OCI-LY7 (cell line): ENCODE data around the gene GLRA3. TPM values are rescaled to one million over a fixed set of nuclear protein-coding genes. Genes with fewer than 3 reads are reported as not detected.
A peak's percentile ranks its signal among the peaks of the same experiment; 100 is the strongest.

ENCODE experiments used
- BruUV-seq: library from RNA; stranded (reverse); fragments of 400-500 nt; replicated peaks from 2 replicates; lab custom pipeline; 2021; lab: Mats Ljungman, UMichigan
- CTCF ChIA-PET: fragments of 300-600 bp; sonication (Branson Sonifier 250); formaldehyde crosslinking; loops from one replicate; lab custom pipeline; 2022; ENCODE audit warnings: antibody characterized with exemption; ENCODE audit not compliant: unreplicated experiment; lab: Charles Lee
- POLR2A ChIA-PET: fragments of 300-600 bp; sonication (Branson Sonifier 250); formaldehyde crosslinking; loops from one replicate; lab custom pipeline; 2022; ENCODE audit warnings: antibody characterized with exemption; lab: Charles Lee
- DNase-seq: peaks from one replicate; pipeline ENCODE4 v3.0.0-alpha.2; 2015; ENCODE audit warnings: low spot score
- H2AFZ ChIP-seq: fragments of 200-600 bp; sonication (generic), shearing (Covaris generic); 2 replicates; pipeline ENCODE4 v1.6.1; 2014; ENCODE audit warnings: mild to moderate bottlenecking, antibody characterized with exemption, low read length, moderate library complexity
- H3K27ac ChIP-seq: fragments of 200-600 bp; sonication (generic); 2 replicates; pipeline ENCODE4 v1.5.1; 2014; ENCODE audit warnings: mixed run types, low read depth, mild to moderate bottlenecking, moderate library complexity, low read length, inconsistent platforms; ENCODE audit not compliant: poor library complexity, severe bottlenecking
- H3K36me3 ChIP-seq: fragments of 200-600 bp; sonication (generic); 2 replicates; pipeline ENCODE4 v1.6.1; 2014; ENCODE audit warnings: mild to moderate bottlenecking, antibody characterized with exemption, low read length, moderate library complexity, mixed read lengths; ENCODE audit not compliant: insufficient read depth
- H3K4me1 ChIP-seq: fragments of 200-600 bp; sonication (generic); 2 replicates; pipeline ENCODE4 v1.5.1; 2014; ENCODE audit warnings: mild to moderate bottlenecking, low read length; ENCODE audit not compliant: insufficient read depth, poor library complexity, severe bottlenecking
- H3K4me2 ChIP-seq: fragments of 200-600 bp; sonication (generic); 2 replicates; pipeline ENCODE4 v1.6.1; 2014; ENCODE audit warnings: mild to moderate bottlenecking, low read length
- H3K4me3 ChIP-seq: fragments of 200-600 bp; sonication (generic); 2 replicates; pipeline ENCODE4 v1.5.1; 2014; ENCODE audit warnings: mild to moderate bottlenecking, low read depth, low read length; ENCODE audit not compliant: poor library complexity, severe bottlenecking
- H3K79me2 ChIP-seq: fragments of 200-600 bp; sonication (generic); 2 replicates; pipeline ENCODE4 v1.6.1; 2016; ENCODE audit warnings: low read depth, mild to moderate bottlenecking, low read length, moderate library complexity, mixed read lengths; ENCODE audit not compliant: insufficient read depth
- H3K9me2 ChIP-seq: fragments of 200-600 bp; sonication (generic); 2 replicates; pipeline ENCODE4 v1.6.1; 2016; ENCODE audit warnings: mild to moderate bottlenecking, low read length, mixed read lengths; ENCODE audit not compliant: insufficient read depth
- H3K9me3 ChIP-seq: fragments of 200-600 bp; sonication (generic); 2 replicates; pipeline ENCODE4 v1.6.1; 2014; ENCODE audit warnings: mild to moderate bottlenecking, mixed run types, low read length, mixed read lengths
- H4K20me1 ChIP-seq: fragments of 200-600 bp; sonication (generic); 2 replicates; pipeline ENCODE4 v1.6.1; 2014; ENCODE audit warnings: mild to moderate bottlenecking, antibody characterized with exemption, low read length, moderate library complexity, mixed read lengths; ENCODE audit not compliant: insufficient read depth
- CTCF ChIP-seq: fragments of 200-600 bp; sonication (generic); conservative IDR thresholded peaks from 2 replicates; pipeline ENCODE4 v1.5.1; 2014; ENCODE audit warnings: mild to moderate bottlenecking, antibody characterized with exemption, low read length, moderate library complexity, mixed read lengths
- EZH2phosphoT487 ChIP-seq: fragments of 200-600 bp; sonication (generic); IDR thresholded peaks from 2 replicates; pipeline ENCODE4 v1.6.1; 2018; ENCODE audit warnings: low read depth, borderline replicate concordance, mild to moderate bottlenecking, mixed run types, antibody characterized with exemption, low read length, moderate library complexity, mixed read lengths
- intact Hi-C: fragments of 100-400 bp; cut with micrococcal nuclease; formaldehyde crosslinking; loops from one replicate; pipeline ENCODE4 v1.10.0; 2022; ENCODE audit not compliant: unreplicated experiment
- total RNA-seq, 2 experiments: library from RNA; depleted of rRNA in 1 of 2; stranded (reverse); fragments of >200 nt in 1 of 2; shearing (Covaris generic) in 1 of 2; gene quantifications; 2 replicates each; pipeline ENCODE4 v1.2.3, GENCODE V29; 2014 to 2022

Gene GLRA3
- total RNA-seq, 2 experiments from 2014 or later: 0.92 to 1.6 TPM

DNA sequence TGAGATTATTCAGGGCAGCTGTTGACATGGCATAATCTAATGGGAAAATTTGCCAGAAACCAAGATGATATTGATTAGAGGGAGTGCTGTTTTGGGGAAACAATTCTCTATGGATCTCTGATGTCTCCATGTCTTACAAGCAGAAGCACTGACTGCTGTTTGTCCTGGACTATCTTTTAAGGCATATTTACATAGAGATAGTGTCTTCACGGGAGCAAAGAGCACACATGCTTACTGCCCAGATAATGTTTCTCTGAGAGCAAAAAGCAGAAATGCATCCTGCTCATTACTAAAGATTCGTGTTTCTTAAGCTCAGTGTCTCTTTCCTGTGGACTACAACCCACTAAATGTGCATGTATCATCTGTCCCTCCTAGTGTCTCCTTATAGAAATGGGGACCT, 41.3 kb upstream of the GLRA3 start:
- peaks cover 32% of the 10 kb centered on the region for H3K36me3 ChIP-seq
- BruUV-seq: no TSS peak
- DNase-seq: no peak
- no peaks in the 10 kb centered on the region for H4K20me1 ChIP-seq
- TF ChIP-seq CTCF (no peak), EZH2phosphoT487 (no peak)
- H3K4me2 ChIP-seq: no peak overlapping the region
- intact Hi-C loops: loop anchor here (10.0 kb wide), 2 partner anchors 194 to 484 kb away; no protein-coding TSS in a partner anchor
- H3K9me2 ChIP-seq: no peaks in the 10 kb centered on the region
- H3K9me3 ChIP-seq: peaks cover 33% of the 10 kb centered on the region; the same call in 1 of the 2 replicates
- no peaks in the 10 kb centered on the region for H3K79me2 ChIP-seq
- H3K4me1 ChIP-seq: peaks cover 27% of the 10 kb centered on the region
- H3K4me3 ChIP-seq: no peak overlapping the region
- POLR2A ChIA-PET: interaction anchor here (0.7 to 1.4 kb wide), 4 partner anchors 10 to 382 kb away, joined by 3 to 4 read pairs (median 3); no protein-coding TSS in a partner anchor
- H3K27ac ChIP-seq: no peak overlapping the region
- no peak overlapping the region for H2AFZ ChIP-seq
- CTCF ChIA-PET: no interaction called here

GRCh38 chr4:174869339-174869738, 40.3 kb upstream of the GLRA3 start:
- Histone ChIP-seq H2AFZ (no peak overlapping the region), H3K36me3 (peaks cover 24% of the 10 kb centered on the region; the same call in 1 of the 2 replicates), H3K9me2 (no peaks in the 10 kb centered on the region), H3K27ac (no peak overlapping the region), H3K79me2 (no peaks in the 10 kb centered on the region), H3K4me3 (no peak overlapping the region), H4K20me1 (no peaks in the 10 kb centered on the region), H3K4me2 (no peak overlapping the region), H3K4me1 (peaks cover 17% of the 10 kb centered on the region), H3K9me3 (peaks cover 24% of the 10 kb centered on the region; the same call in 1 of the 2 replicates)
- no peak for DNase-seq
- TF ChIP-seq EZH2phosphoT487 (no peak), CTCF (no peak)
- ChIA-PET POLR2A (interaction anchor here (0.7 kb wide), 1 partner anchor 104 kb away, joined by 5 read pairs; no protein-coding TSS in a partner anchor), CTCF (no interaction called here)
- intact Hi-C loops: no loop called here
- no TSS peak for BruUV-seq

DNA sequence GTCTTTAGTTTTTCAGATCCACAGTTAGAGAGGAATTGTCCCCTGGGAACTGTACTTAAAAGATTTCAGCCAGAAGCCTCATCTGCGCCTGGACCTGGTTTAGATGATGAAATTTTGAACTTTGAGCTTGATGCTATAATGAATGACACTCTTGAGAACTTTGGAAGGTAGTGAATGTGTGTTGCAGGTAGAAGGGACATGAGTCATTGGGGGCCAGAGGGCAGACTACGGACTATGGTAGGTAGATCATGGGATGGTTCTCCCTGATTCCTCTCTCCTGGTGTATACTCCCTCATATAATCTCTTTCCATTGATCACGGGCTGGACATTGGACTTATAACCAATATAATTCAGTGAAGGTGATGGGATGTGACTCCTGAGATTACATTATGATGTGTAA, 38.9 kb upstream of the GLRA3 start:
- no peak for DNase-seq
- Histone ChIP-seq H3K9me2 (no peaks in the 10 kb centered on the region), H3K36me3 (peaks cover 34% of the 10 kb centered on the region; the same call in 1 of the 2 replicates), H3K27ac (no peak overlapping the region), H3K4me1 (peaks cover 3% of the 10 kb centered on the region), H3K4me3 (no peak overlapping the region), H3K9me3 (peaks cover 24% of the 10 kb centered on the region; the same call in 1 of the 2 replicates), H4K20me1 (no peaks in the 10 kb centered on the region), H2AFZ (peak overlapping the region; percentile 21; the same call in 1 of the 2 replicates), H3K4me2 (no peak overlapping the region), H3K79me2 (no peaks in the 10 kb centered on the region)
- ChIA-PET POLR2A (no interaction called here), CTCF (no interaction called here)
- no TSS peak for BruUV-seq
- TF ChIP-seq CTCF (no peak), EZH2phosphoT487 (no peak)
- intact Hi-C loops: no loop called here
